ENCODE data around the gene ENOX1.

DNA sequence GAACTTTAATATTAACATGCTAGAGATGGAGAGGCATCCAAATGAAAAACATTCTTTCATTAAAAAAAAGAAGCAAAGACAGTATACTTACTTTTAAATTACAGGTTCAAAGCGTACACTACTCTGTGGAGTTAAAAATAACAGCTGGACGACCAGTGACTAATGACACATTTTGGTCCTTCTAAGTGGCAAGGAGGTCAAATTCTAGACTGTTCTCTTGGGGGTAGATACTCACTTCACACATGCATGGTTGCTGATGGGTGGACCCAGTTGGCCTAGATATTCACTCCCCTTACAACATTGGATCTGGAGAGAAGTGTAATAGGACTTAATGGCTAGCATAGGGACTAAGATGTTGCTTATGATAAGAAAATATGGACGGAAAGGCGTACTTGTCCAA lies 461.1 kb downstream of the ENOX1 start:
- no peak for TF ChIP-seq FOXK1 (CRISPR knock-in tag; IDR thresholded peaks at IDR 0.05; ENCODE audit: borderline replicate concordance, low read depth)
- no peak for TF ChIP-seq SRSF4 (IDR thresholded peaks at IDR 0.05; ENCODE audit: low read depth, low read length, poor library complexity, severe bottlenecking)
- no peak for TF ChIP-seq NFYB (CRISPR knock-in tag; IDR thresholded peaks at IDR 0.05)
- TF ChIP-seq, protein P1, sequence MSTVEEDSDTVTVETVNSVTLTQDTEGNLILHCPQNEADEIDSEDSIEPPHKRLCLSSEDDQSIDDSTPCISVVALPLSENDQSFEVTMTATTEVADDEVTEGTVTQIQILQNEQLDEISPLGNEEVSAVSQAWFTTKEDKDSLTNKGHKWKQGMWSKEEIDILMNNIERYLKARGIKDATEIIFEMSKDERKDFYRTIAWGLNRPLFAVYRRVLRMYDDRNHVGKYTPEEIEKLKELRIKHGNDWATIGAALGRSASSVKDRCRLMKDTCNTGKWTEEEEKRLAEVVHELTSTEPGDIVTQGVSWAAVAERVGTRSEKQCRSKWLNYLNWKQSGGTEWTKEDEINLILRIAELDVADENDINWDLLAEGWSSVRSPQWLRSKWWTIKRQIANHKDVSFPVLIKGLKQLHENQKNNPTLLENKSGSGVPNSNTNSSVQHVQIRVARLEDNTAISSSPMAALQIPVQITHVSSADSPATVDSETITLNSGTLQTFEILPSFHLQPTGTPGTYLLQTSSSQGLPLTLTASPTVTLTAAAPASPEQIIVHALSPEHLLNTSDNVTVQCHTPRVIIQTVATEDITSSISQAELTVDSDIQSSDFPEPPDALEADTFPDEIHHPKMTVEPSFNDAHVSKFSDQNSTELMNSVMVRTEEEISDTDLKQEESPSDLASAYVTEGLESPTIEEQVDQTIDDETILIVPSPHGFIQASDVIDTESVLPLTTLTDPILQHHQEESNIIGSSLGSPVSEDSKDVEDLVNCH (CRISPR knock-in tag; IDR thresholded peaks at IDR 0.05) = no peak
- TF ChIP-seq TARDBP (CRISPR knock-in tag; IDR thresholded peaks at IDR 0.05) = no peak
- no peak for TF ChIP-seq CREB3 (CRISPR knock-in tag; IDR thresholded peaks at IDR 0.05)
- TF ChIP-seq, protein P2, sequence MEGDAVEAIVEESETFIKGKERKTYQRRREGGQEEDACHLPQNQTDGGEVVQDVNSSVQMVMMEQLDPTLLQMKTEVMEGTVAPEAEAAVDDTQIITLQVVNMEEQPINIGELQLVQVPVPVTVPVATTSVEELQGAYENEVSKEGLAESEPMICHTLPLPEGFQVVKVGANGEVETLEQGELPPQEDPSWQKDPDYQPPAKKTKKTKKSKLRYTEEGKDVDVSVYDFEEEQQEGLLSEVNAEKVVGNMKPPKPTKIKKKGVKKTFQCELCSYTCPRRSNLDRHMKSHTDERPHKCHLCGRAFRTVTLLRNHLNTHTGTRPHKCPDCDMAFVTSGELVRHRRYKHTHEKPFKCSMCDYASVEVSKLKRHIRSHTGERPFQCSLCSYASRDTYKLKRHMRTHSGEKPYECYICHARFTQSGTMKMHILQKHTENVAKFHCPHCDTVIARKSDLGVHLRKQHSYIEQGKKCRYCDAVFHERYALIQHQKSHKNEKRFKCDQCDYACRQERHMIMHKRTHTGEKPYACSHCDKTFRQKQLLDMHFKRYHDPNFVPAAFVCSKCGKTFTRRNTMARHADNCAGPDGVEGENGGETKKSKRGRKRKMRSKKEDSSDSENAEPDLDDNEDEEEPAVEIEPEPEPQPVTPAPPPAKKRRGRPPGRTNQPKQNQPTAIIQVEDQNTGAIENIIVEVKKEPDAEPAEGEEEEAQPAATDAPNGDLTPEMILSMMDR (CRISPR knock-in tag; IDR thresholded peaks at IDR 0.05) = no peak
- TF ChIP-seq, protein P3, sequence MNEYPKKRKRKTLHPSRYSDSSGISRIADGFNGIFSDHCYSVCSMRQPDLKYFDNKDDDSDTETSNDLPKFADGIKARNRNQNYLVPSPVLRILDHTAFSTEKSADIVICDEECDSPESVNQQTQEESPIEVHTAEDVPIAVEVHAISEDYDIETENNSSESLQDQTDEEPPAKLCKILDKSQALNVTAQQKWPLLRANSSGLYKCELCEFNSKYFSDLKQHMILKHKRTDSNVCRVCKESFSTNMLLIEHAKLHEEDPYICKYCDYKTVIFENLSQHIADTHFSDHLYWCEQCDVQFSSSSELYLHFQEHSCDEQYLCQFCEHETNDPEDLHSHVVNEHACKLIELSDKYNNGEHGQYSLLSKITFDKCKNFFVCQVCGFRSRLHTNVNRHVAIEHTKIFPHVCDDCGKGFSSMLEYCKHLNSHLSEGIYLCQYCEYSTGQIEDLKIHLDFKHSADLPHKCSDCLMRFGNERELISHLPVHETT (CRISPR knock-in tag; conservative IDR thresholded peaks at IDR 0.05) = no peak
- no peak for TF ChIP-seq RBM39 (IDR thresholded peaks at IDR 0.05; ENCODE audit: low read depth, low read length, poor library complexity, severe bottlenecking)
- TF ChIP-seq SUZ12 (IDR thresholded peaks at IDR 0.05; ENCODE audit: low read depth, low read length) = no peak
- no peak for TF ChIP-seq POLR2A (IDR thresholded peaks at IDR 0.05; ENCODE audit: insufficient read depth in 1 of 2, low read depth in 2 of 2, low read length in 2 of 2)
- no peak for TF ChIP-seq NRL (CRISPR knock-in tag; IDR thresholded peaks at IDR 0.05; ENCODE audit: borderline replicate concordance)

Measured in HepG2 (cell line).